ENCODE results near the gene ARID3B. TPM values are rescaled to one million over a fixed set of nuclear protein-coding genes. Genes with fewer than 3 reads are reported as not detected.

The ARID3B gene
- total RNA-seq, 1 experiment from 2014 or later = 101 TPM

GRCh38 chr15:74543583-74543982, 2.6 kb downstream of the ARID3B start:
- H3K27me3 Mint-ChIP-seq (ENCODE audit: low read depth) = no peaks in the 10 kb centered on the region
- no peak overlapping the region for H3K27ac ChIP-seq (ENCODE audit: insufficient read length, low read depth, low read length)
- no peak for DNase-seq
- no peak overlapping the region for H3K18ac ChIP-seq (ENCODE audit: insufficient read length, low read depth, low read length)
- H4K8ac ChIP-seq (replicated peaks; ENCODE audit: insufficient read length, low read depth, low read length) = no peak overlapping the region
- no peak overlapping the region for H2AK5ac ChIP-seq (ENCODE audit: insufficient read length, low read length)
- H2AFZ ChIP-seq (ENCODE audit: low read length) = no peak overlapping the region
- no peak overlapping the region for H4K91ac ChIP-seq (ENCODE audit: insufficient read length, low read depth, low read length)
- no peak overlapping the region for H3K23ac ChIP-seq (ENCODE audit: insufficient read length, low read depth, low read length)
- no peak overlapping the region for H3T11ph ChIP-seq (ENCODE audit: low read length)
- H3K4me1 Mint-ChIP-seq = peaks cover 43 to 45% of the 10 kb centered on the region in 2 experiments
- H3K4me2 ChIP-seq (ENCODE audit: insufficient read depth, insufficient read length, low read length) = peak overlapping the region; percentile 98
- no peak overlapping the region for H2BK20ac ChIP-seq (ENCODE audit: low read depth, low read length, poor library complexity, severe bottlenecking)
- H2BK5ac ChIP-seq (ENCODE audit: insufficient read length, low read length) = no peak overlapping the region
- no peak overlapping the region for H3K9ac ChIP-seq (ENCODE audit: extremely low read depth, insufficient read length, low read length)
- no peaks in the 10 kb centered on the region for H3K9me3 Mint-ChIP-seq
- no peak overlapping the region for H2BK15ac ChIP-seq (ENCODE audit: low read depth, low read length)
- peaks cover 8% of the 10 kb centered on the region for H3K79me1 ChIP-seq (ENCODE audit: insufficient read depth, low read depth, low read length, poor library complexity, severe bottlenecking)
- H2BK120ac ChIP-seq (ENCODE audit: low read depth, low read length, poor library complexity, severe bottlenecking) = no peak overlapping the region
- H4K5ac ChIP-seq (ENCODE audit: insufficient read length, low read depth, low read length) = no peak overlapping the region
- H3K27me3 ChIP-seq (ENCODE audit: insufficient read depth, low read length) = no peaks in the 10 kb centered on the region
- H3K27ac Mint-ChIP-seq = peak overlapping the region; percentile 19 to 79 (median 51); a peak in 5 of 7 replicates
- H3K36me3 Mint-ChIP-seq (ENCODE audit: insufficient read depth in 1 of 3, low read depth in 3 of 3) = peaks cover 26 to 52% (median 46%) of the 10 kb centered on the region in 3 experiments
- H3K56ac ChIP-seq (ENCODE audit: insufficient read length, low read depth, low read length) = no peak overlapping the region
- TF ChIP-seq CTCF (conservative IDR thresholded peaks at IDR 0.05) = peak; percentile 56; the same call in 2 of the 3 replicates
- WGBS (ENCODE audit: extremely low coverage, insufficient read length, low lambda C conversion rate) = 100% methylated on average over 1 of the region's 3 CpGs
- no peaks in the 10 kb centered on the region for H3K9me3 ChIP-seq (ENCODE audit: control insufficient read depth, low read depth, low read length)
- no peaks in the 10 kb centered on the region for H4K20me1 ChIP-seq (ENCODE audit: control insufficient read depth, insufficient read depth, insufficient read length)
- H3K4me3 Mint-ChIP-seq = peak overlapping the region; percentile 94 to 99
- peaks cover 8% of the 10 kb centered on the region for H3K4me1 ChIP-seq (ENCODE audit: insufficient read depth, low read length)
- peaks cover 17% of the 10 kb centered on the region for H3K23me2 ChIP-seq (ENCODE audit: insufficient read length, low read depth, low read length, poor library complexity, severe bottlenecking)
- no peak overlapping the region for H3K14ac ChIP-seq (ENCODE audit: insufficient read depth, low read length)
- H3K79me2 ChIP-seq (ENCODE audit: insufficient read depth, low read length) = peaks cover 47% of the 10 kb centered on the region; the same call in 1 of the 2 replicates
- no peak overlapping the region for H2BK12ac ChIP-seq (ENCODE audit: insufficient read length, low read depth, low read length)
- H3K4ac ChIP-seq (ENCODE audit: low read depth, low read length) = no peak overlapping the region
